ENCODE data around the gene CPT2. TPM values are rescaled to one million over a fixed set of nuclear protein-coding genes. Genes with fewer than 3 reads are reported as not detected.

The CPT2 gene
- total and polyA plus RNA-seq, 2 of the 13 experiments (the other 11 are each of a cell fraction or from before 2014, with no cell fraction given), result 12.6 to 14.6 TPM

GRCh38 chr1:53238197-53239155 lies 41.9 kb downstream of the CPT2 start, which contains the start of gene MAGOH (continued):
- no peak for TF ChIP-seq BCLAF1 (IDR thresholded peaks at IDR 0.05)
- peak; percentile 68 for TF ChIP-seq FOXP4 (CRISPR knock-in tag; IDR thresholded peaks at IDR 0.05)
- no peak for TF ChIP-seq TFE3 (CRISPR knock-in tag; IDR thresholded peaks at IDR 0.05)
- peak; percentile 89 for TF ChIP-seq ZNF350 (CRISPR knock-in tag; IDR thresholded peaks at IDR 0.05; ENCODE audit: borderline replicate concordance, low read depth)
- no peak for TF ChIP-seq ZFAT (CRISPR knock-in tag; conservative IDR thresholded peaks at IDR 0.05)
- peak; percentile 85 for TF ChIP-seq ZNF124 (CRISPR knock-in tag; IDR thresholded peaks at IDR 0.05)
- peak; percentile 79 for TF ChIP-seq FOXO1 (CRISPR knock-in tag; IDR thresholded peaks at IDR 0.05)
- TF ChIP-seq GPN1 (CRISPR knock-in tag; IDR thresholded peaks at IDR 0.05; ENCODE audit: borderline replicate concordance), result no peak
- TF ChIP-seq CBX5 (CRISPR knock-in tag; IDR thresholded peaks at IDR 0.05; ENCODE audit: borderline replicate concordance), result peak; percentile 52; the same call in 1 of the 2 replicates
- no peak; the same call in 1 of the 2 replicates for TF ChIP-seq ZNF333 (CRISPR knock-in tag; IDR thresholded peaks at IDR 0.05; ENCODE audit: borderline replicate concordance)
- peak; percentile 91; the same call in 2 of the 3 replicates for TF ChIP-seq MXI1 (IDR thresholded peaks at IDR 0.05; ENCODE audit: borderline replicate concordance, low read depth, low read length)
- TF ChIP-seq HNRNPK (IDR thresholded peaks at IDR 0.05; ENCODE audit: low read depth, low read length, poor library complexity, severe bottlenecking), result peak; percentile 40
- TF ChIP-seq PLSCR1 (CRISPR knock-in tag; IDR thresholded peaks at IDR 0.05; ENCODE audit: borderline replicate concordance), result no peak
- TF ChIP-seq FOXK2 (IDR thresholded peaks at IDR 0.05), result peak; percentile 85
- TF ChIP-seq SMC3 (IDR thresholded peaks at IDR 0.05; ENCODE audit: low read length), result no peak
- TF ChIP-seq TFDP2 (CRISPR knock-in tag; IDR thresholded peaks at IDR 0.05), result peak; percentile 80
- no peak for TF ChIP-seq CENPX (CRISPR knock-in tag; IDR thresholded peaks at IDR 0.05)
- no peak for TF ChIP-seq ATF3 (CRISPR knock-in tag; IDR thresholded peaks at IDR 0.05)
- peak; percentile 91; the same call in 1 of the 2 replicates for TF ChIP-seq ZNF580 (CRISPR knock-in tag; IDR thresholded peaks at IDR 0.05; ENCODE audit: borderline replicate concordance, low read depth)
